ENCODE results near the gene MRAP2. TPM values are rescaled to one million over a fixed set of nuclear protein-coding genes. Genes with fewer than 3 reads are reported as not detected.
"Not testable (repeated sequence)": the region's sequence is repeated elsewhere in the genome, so short reads cannot be mapped to it uniquely, and the experiment has no call there.

The MRAP2 gene
- total RNA-seq, 4 donors from 2014 or later = 0.19 to 0.47 TPM; not detected in 2

DNA sequence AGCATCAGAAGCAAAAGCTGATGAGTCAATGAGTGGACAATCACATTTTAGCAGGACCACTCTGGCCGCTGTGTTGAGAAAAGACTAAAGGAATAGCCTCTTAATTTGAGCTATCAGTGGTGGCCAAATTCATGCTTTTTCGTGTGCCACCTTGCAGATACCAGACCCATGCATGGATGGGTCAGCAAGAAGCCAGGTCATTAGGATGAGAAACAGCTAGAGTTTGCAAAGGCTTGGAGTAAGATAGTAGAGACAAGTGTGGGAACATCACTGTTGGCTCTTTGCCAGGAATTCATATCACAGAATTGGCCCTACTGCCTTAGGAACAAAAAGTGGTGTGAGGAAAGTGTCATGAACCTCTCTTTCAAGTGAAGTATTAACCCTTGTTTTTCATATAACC, 25.5 kb downstream of the MRAP2 start:
- no peak for ATAC-seq (ENCODE audit: low FRiP score)
- TF ChIP-seq, protein P1, sequence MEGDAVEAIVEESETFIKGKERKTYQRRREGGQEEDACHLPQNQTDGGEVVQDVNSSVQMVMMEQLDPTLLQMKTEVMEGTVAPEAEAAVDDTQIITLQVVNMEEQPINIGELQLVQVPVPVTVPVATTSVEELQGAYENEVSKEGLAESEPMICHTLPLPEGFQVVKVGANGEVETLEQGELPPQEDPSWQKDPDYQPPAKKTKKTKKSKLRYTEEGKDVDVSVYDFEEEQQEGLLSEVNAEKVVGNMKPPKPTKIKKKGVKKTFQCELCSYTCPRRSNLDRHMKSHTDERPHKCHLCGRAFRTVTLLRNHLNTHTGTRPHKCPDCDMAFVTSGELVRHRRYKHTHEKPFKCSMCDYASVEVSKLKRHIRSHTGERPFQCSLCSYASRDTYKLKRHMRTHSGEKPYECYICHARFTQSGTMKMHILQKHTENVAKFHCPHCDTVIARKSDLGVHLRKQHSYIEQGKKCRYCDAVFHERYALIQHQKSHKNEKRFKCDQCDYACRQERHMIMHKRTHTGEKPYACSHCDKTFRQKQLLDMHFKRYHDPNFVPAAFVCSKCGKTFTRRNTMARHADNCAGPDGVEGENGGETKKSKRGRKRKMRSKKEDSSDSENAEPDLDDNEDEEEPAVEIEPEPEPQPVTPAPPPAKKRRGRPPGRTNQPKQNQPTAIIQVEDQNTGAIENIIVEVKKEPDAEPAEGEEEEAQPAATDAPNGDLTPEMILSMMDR (IDR thresholded peaks at IDR 0.05) = no peak
- DNase-seq (ENCODE audit: low spot score) = no peak

- ATAC-seq (ENCODE audit: low FRiP score) = no peak
- TF ChIP-seq, protein P1 (IDR thresholded peaks at IDR 0.05) = no peak
- DNase-seq (ENCODE audit: low spot score) = no peak
Observed at GRCh38 chr6:84061174-84061573, 27.6 kb downstream of the MRAP2 start.

DNA sequence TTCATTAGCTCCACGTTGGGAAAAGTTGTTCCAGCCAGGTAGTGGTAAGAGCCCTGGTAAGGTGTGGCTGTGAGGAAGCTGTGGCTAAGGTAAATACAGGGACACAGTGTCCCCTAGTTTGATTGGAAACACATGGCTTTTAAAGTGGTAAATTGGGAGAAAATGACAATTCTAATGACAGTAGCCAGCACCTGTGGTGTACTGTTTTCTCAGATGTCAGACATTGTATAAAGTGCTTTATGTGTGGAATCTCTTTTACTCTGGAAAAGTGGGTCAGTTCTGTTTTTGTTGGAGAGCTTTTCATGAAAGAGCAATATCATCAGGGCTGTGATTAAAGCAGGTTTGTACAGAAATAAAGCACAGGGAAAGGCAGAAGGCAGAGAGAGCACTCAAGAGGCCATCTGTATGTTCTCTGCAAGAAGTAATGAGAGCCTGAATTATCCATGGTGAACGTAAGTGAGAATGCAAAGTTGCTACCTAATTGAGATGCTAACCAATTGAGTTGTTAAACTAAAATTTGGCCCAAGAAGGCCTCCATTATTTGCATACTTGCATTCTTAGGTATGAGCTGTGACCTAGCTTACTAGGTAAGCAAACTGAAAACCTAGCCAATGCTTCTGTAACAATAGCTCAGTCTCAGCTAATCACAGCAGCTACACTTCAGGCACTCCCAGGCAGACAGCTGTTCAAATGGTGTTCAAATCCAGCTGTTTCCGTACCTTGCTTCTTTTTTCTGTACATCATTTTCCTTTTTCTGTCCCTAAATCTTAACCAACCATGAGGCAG, 28.2 kb downstream of the MRAP2 start:
- DNase-seq (ENCODE audit: low spot score) (no peak), ATAC-seq (ENCODE audit: low FRiP score) (no peak)
- TF ChIP-seq, protein P1 (IDR thresholded peaks at IDR 0.05) = no peak

GRCh38 chr6:84062519-84063154, 29.1 kb downstream of the MRAP2 start:
- TF ChIP-seq, protein P1 (IDR thresholded peaks at IDR 0.05) = no peak
- ATAC-seq (ENCODE audit: low FRiP score) (no peak), DNase-seq (ENCODE audit: low spot score) (no peak)

DNA sequence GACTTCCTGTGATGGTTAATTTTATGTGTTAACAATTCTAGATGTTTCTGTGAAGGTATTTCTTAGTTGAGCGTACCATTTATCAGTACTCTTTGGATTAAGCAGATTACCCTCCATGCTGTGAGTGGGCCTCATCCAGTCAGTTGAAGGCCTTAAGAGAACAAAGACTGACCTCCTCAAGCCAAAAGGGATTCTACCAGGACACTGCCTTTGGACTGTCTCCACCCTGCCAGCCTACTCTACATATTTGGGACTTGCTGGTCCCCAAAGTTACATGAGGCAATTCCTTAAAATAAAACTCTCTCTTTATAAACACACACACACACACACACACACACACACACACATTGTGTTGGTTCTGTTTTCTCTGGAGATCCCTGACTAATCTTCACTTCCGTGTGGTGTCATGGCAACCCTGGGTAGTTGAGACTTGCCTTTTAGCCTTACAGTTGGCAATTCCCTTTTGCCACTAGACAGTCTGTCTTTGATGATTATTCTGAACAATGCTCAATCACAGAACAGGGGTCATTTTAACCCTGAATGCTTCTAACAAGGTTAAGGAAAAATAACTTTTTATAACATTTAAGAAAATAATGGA, 32.2 kb downstream of the MRAP2 start:
- no peak for DNase-seq (ENCODE audit: low spot score)
- TF ChIP-seq, protein P1 (IDR thresholded peaks at IDR 0.05) = no peak
- no peak for ATAC-seq (ENCODE audit: low FRiP score)

DNA sequence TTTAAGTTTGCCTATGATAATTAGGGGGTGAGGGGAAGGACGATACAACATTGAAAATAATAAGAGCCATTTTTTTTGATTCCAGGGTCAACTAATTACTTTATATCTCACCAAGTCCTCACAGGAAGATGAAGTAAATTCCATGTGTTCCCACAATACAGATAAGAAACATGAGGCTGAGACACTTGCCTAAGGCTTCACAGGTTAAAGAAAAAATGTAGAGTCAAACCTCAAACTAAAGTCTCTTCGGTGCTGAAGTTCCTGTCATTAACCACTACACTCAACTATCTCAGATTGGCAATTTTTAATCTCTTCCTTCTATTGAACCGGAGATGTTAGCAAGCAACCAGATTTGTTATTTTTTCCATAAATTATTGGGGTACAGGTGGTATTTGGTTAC, 33.0 kb downstream of the MRAP2 start:
- TF ChIP-seq, protein P1 (IDR thresholded peaks at IDR 0.05) = no peak
- ATAC-seq (ENCODE audit: low FRiP score) (no peak), DNase-seq (ENCODE audit: low spot score) (no peak)

GRCh38 chr6:84068873-84069272, 35.3 kb downstream of the MRAP2 start:
- ATAC-seq (ENCODE audit: low FRiP score); DNase-seq (ENCODE audit: low spot score): not testable (repeated sequence)

Measured in omental fat pad (tissue), 4 donors.